Measurements from ENCODE around the gene OR2D2. TPM values are rescaled to one million over a fixed set of nuclear protein-coding genes. Genes with fewer than 3 reads are reported as not detected.

Gene OR2D2
- total and polyA plus RNA-seq, 2 of the 4 experiments (the other 2 are of a cell fraction) = 0.07 to 0.36 TPM

DNA sequence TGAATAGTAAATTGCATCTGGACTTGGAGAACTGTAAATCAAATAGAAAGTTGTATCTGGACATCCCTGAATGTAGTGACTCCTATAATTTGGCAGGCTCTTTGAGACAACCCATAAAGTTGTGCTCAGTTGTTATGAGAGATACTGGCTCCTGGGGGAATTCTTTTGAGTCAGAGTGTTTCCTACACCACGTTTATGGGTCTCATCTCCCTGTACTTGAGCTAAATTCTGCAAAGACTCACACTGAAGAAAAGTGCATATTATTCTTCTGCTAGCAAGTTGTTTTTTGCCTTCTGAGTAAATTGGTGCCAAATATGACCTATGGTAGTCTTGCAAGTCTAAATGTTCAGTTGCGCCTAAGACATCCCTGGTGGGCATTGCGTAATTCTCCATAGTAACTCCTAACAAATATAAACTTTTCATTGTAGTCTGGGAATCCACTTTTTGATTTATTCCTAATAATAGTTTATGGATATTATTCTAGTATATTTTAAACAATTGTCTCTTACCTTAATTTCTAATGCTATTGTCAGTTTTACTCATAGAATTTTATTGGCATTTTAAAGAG lies 38.9 kb upstream of the OR2D2 start:
- ATAC-seq (ENCODE audit: low read depth) (no peak), DNase-seq (peak; percentile 2)
- Histone ChIP-seq H3K4ac (ENCODE audit: low read depth, low read length) (no peak overlapping the region), H2BK120ac (ENCODE audit: low read depth, low read length) (no peak overlapping the region), H3K36me3 (ENCODE audit: control insufficient read depth, insufficient read depth, low read length) (no peaks in the 10 kb centered on the region), H3K23ac (ENCODE audit: low read depth, low read length) (no peak overlapping the region), H3K27ac (ENCODE audit: insufficient read depth, low read length) (no peak overlapping the region), H4K20me1 (ENCODE audit: insufficient read depth, low read length) (no peaks in the 10 kb centered on the region), H3K9me1 (ENCODE audit: insufficient read depth, low read length) (no peaks in the 10 kb centered on the region), H2BK5ac (ENCODE audit: low read depth, low read length, poor library complexity, severe bottlenecking) (no peak overlapping the region), H3K4me1 (ENCODE audit: control insufficient read depth, insufficient read depth, low read length) (no peaks in the 10 kb centered on the region), H2AFZ (replicated peaks; ENCODE audit: low read length, poor library complexity) (no peak overlapping the region), H3K4me2 (ENCODE audit: low read depth, low read length) (no peak overlapping the region), H3K27me3 (ENCODE audit: control insufficient read depth, insufficient read depth, low read length) (no peaks in the 10 kb centered on the region), H4K5ac (ENCODE audit: low read depth, low read length) (no peak overlapping the region), H2BK15ac (ENCODE audit: low read depth, low read length) (no peak overlapping the region), H4K8ac (ENCODE audit: low read depth in 2 of 2, low read length in 2 of 2) (no peak overlapping the region), H3K56ac (ENCODE audit: extremely low read depth, insufficient read depth, low read length) (no peak overlapping the region), H3K79me1 (ENCODE audit: low read depth in 1 of 2, low read length in 2 of 2) (peaks cover 6 to 10% of the 10 kb centered on the region in 2 experiments), H2BK20ac (ENCODE audit: low read depth, low read length) (no peak overlapping the region), H3K4me3 (ENCODE audit: insufficient read depth, low read depth, low read length) (no peak overlapping the region), H3K9me3 (ENCODE audit: control insufficient read depth, insufficient read depth, low read length) (no peaks in the 10 kb centered on the region), H3K14ac (replicated peaks; ENCODE audit: low read depth, low read length) (no peak overlapping the region), H2AK5ac (ENCODE audit: low read depth, low read length) (no peak overlapping the region), H2AK9ac (replicated peaks; ENCODE audit: low read depth, low read length, poor library complexity) (no peak overlapping the region), H3K18ac (ENCODE audit: low read depth, low read length) (no peak overlapping the region), H3K9ac (ENCODE audit: low read depth, low read length) (no peak overlapping the region), H4K91ac (ENCODE audit: insufficient read depth, low read depth, low read length) (no peak overlapping the region)
- CTCF ChIA-PET = no interaction called here
- in situ Hi-C loops (cut with MboI; ENCODE audit: low sequenced_read_pairs) = no loop called here
- intact Hi-C loops (cut with micrococcal nuclease) = no loop called here
- no TSS peak for BruUV-seq (replicated peaks)
- dilution Hi-C loops (cut with HindIII; ENCODE audit: low sequenced_read_pairs, unreplicated experiment) = no loop called here
- WGBS, 2 experiments (ENCODE audit: extremely low coverage in 2 of 2, insufficient read length in 1 of 2) = no CpG with 5 or more reads among the region's 3 CpGs
- TF ChIP-seq MXI1 (IDR thresholded peaks at IDR 0.05; ENCODE audit: borderline replicate concordance, low read depth, low read length) = no peak
- peak; percentile 85 for TF ChIP-seq CEBPB (IDR thresholded peaks at IDR 0.05; ENCODE audit: low read depth, low read length)
- POLR2A ChIA-PET (ENCODE audit: unreplicated experiment) = no interaction called here

All from IMR-90 (cell line).